ENCODE data around the gene SERPINB1. TPM values are rescaled to one million over a fixed set of nuclear protein-coding genes. Genes with fewer than 3 reads are reported as not detected.

SERPINB1 gene
- total RNA-seq, 4 donors from 2014 or later = 284 to 1,204 (median 702) TPM

GRCh38 chr6:2818593-2818992, 23.1 kb downstream of the SERPINB1 start:
- intact Hi-C loops (cut with DNase I) = no loop called here
- no peak for DNase-seq
- peaks cover 0 to 14% (median 12%) of the 10 kb centered on the region in 3 donors for H3K9me3 ChIP-seq
- no peaks in the 10 kb centered on the region for H3K27me3 ChIP-seq
- H3K4me1 ChIP-seq = peaks cover 0 to 53% (median 16%) of the 10 kb centered on the region in 3 donors
- peak overlapping the region; percentile 66 to 82 (median 76) for H3K27ac ChIP-seq
- WGBS, 2 donors = 28 to 29% methylated on average over 3 of the region's 3 CpGs
- no peaks in the 10 kb centered on the region for H3K36me3 ChIP-seq
- no peak for TF ChIP-seq POLR2A (IDR thresholded peaks at IDR 0.05)
- no peak overlapping the region for H3K4me3 ChIP-seq

GRCh38 chr6:2817903-2818443, 23.7 kb downstream of the SERPINB1 start:
- no peak overlapping the region for H3K4me3 ChIP-seq
- H3K9me3 ChIP-seq = peaks cover 0 to 14% (median 12%) of the 10 kb centered on the region in 3 donors
- H3K27ac ChIP-seq = peak overlapping the region; percentile 66 to 82 (median 76)
- no peaks in the 10 kb centered on the region for H3K36me3 ChIP-seq
- 22 to 23% methylated on average over 4 of the region's 4 CpGs for WGBS, 2 donors
- no peak for TF ChIP-seq POLR2A (IDR thresholded peaks at IDR 0.05)
- no peak for TF ChIP-seq CTCF (IDR thresholded peaks at IDR 0.05)
- DNase-seq = no peak
- H3K27me3 ChIP-seq = no peaks in the 10 kb centered on the region
- H3K4me1 ChIP-seq = peaks cover 0 to 47% (median 16%) of the 10 kb centered on the region in 3 donors
- intact Hi-C loops (cut with DNase I) = no loop called here

DNA sequence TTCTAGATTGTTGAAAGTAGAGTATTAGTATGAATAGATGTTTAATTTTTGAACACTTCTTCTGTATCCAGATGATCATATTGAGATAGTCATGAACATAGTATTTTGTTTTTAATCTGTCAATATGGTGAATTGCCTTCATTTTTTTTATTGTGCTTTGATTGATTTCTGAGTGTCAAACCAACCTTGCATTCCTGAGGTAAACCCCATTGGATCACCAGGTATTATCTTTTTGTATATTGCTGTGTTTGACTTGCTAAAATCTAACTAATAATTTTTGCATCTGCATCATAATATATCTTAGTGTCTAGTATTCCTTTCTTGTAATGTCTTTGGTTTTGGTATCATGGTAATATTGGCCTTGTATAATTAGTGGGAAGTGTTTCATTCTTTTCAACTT, 25.5 kb downstream of the SERPINB1 start:
- H3K27me3 ChIP-seq = no peaks in the 10 kb centered on the region
- H3K4me3 ChIP-seq = no peak overlapping the region
- TF ChIP-seq CTCF (IDR thresholded peaks at IDR 0.05) (no peak), POLR2A (IDR thresholded peaks at IDR 0.05) (no peak)
- H3K9me3 ChIP-seq = peaks cover 0 to 14% (median 12%) of the 10 kb centered on the region in 3 donors
- DNase-seq = no peak
- H3K4me1 ChIP-seq = peaks cover under 1 to 46% (median 16%) of the 10 kb centered on the region in 3 donors
- intact Hi-C loops (cut with DNase I) = no loop called here
- H3K27ac ChIP-seq = no peak overlapping the region
- H3K36me3 ChIP-seq = no peaks in the 10 kb centered on the region

- no peak overlapping the region for H3K4me3 ChIP-seq
- TF ChIP-seq CTCF (IDR thresholded peaks at IDR 0.05) (no peak), POLR2A (IDR thresholded peaks at IDR 0.05) (no peak)
- no peak overlapping the region for H3K27ac ChIP-seq
- DNase-seq = no peak
- WGBS, 2 donors = 81 to 93% methylated on average over 3 of the region's 3 CpGs
- H3K36me3 ChIP-seq = no peaks in the 10 kb centered on the region
- intact Hi-C loops (cut with DNase I) = no loop called here
- peaks cover 3 to 43% (median 13%) of the 10 kb centered on the region in 3 donors for H3K4me1 ChIP-seq
- H3K9me3 ChIP-seq = peaks cover 0 to 14% (median 12%) of the 10 kb centered on the region in 3 donors
- H3K27me3 ChIP-seq = no peaks in the 10 kb centered on the region
Observed at GRCh38 chr6:2812695-2813094, 29.0 kb downstream of the SERPINB1 start.

DNA sequence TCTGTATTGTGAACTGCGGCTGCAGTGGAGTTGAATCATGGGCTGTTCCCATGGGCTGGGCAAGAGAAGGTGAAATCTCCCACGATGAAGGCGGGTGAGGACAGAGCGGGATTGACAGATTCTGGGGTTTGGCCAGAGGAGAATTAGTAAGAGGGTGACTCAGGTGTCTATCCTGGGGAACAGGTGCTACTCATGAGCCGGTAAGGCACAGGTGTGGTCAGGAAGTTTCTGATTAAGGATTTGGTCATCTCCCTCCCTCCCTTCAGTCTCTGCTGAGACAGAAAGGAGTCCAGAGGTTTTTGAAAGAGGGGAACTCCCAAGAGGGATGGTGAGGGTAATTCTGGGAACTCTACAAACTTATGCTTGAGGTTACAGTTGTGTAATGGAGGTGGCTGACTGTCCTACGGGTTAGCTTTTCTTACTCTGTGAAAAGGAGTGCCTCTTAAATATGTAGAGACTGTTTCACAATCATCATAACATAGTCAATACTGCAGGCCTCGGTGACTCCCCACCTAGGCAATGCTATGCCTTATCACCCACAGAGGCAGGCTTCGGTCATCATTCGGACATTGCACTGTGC, 31.5 kb downstream of the SERPINB1 start:
- TF ChIP-seq CTCF (IDR thresholded peaks at IDR 0.05) = no peak
- no peak for TF ChIP-seq POLR2A (IDR thresholded peaks at IDR 0.05)
- Histone ChIP-seq H3K27me3 (no peaks in the 10 kb centered on the region), H3K36me3 (no peaks in the 10 kb centered on the region), H3K4me3 (no peak overlapping the region), H3K9me3 (peaks cover 0 to 2% (median 0%) of the 10 kb centered on the region in 3 donors), H3K4me1 (peaks cover 6 to 56% (median 17%) of the 10 kb centered on the region in 3 donors), H3K27ac (peak overlapping the region; percentile 71 to 85 (median 78))
- intact Hi-C loops (cut with DNase I) = no loop called here
- 18 to 47% methylated on average over 9 of the region's 9 CpGs for WGBS, 2 donors
- DNase-seq = no peak

Data from esophagus squamous epithelium (tissue), 5 donors.